H9 (cell line): ENCODE results near the gene LRPAP1. TPM values are rescaled to one million over a fixed set of nuclear protein-coding genes. Genes with fewer than 3 reads are reported as not detected.

ENCODE experiments used
- DNase-seq: peaks from one replicate; pipeline ENCODE4 v3.0.0-alpha.2; 2017
- H2AFZ ChIP-seq: one replicate; pipeline ENCODE4 v1.6.1; 2013; ENCODE audit warnings: mild to moderate bottlenecking, low read length, control low read depth, moderate library complexity
- H2AK5ac ChIP-seq: 2 replicates; pipeline ENCODE4 v1.6.1; 2013; ENCODE audit warnings: low read length, control low read depth, mixed read lengths; ENCODE audit not compliant: insufficient read length
- H2BK120ac ChIP-seq: one replicate; pipeline ENCODE4 v1.6.1; 2013; ENCODE audit warnings: low read depth, mild to moderate bottlenecking, low read length, control low read depth, inconsistent platforms; ENCODE audit not compliant: poor library complexity, severe bottlenecking
- H2BK12ac ChIP-seq: 2 replicates; pipeline ENCODE4 v1.6.1; 2013; ENCODE audit warnings: low read length, control low read depth, mixed read lengths, low read depth; ENCODE audit not compliant: insufficient read length
- H2BK15ac ChIP-seq: 2 replicates; pipeline ENCODE4 v1.6.1; 2013; ENCODE audit warnings: low read depth, low read length, control low read depth
- H2BK20ac ChIP-seq: one replicate; pipeline ENCODE4 v1.6.1; 2013; ENCODE audit warnings: low read depth, mild to moderate bottlenecking, low read length, control low read depth, inconsistent platforms; ENCODE audit not compliant: poor library complexity, severe bottlenecking
- H2BK5ac ChIP-seq: 2 replicates; pipeline ENCODE4 v1.6.1; 2013; ENCODE audit warnings: low read length, control low read depth, mixed read lengths; ENCODE audit not compliant: insufficient read length
- H3K14ac ChIP-seq: 2 replicates; pipeline ENCODE4 v1.6.1; 2013; ENCODE audit warnings: low read length, control low read depth; ENCODE audit not compliant: insufficient read depth
- H3K18ac ChIP-seq: 2 replicates; pipeline ENCODE4 v1.6.1; 2013; ENCODE audit warnings: low read depth, mild to moderate bottlenecking, mixed read lengths, low read length, control low read depth; ENCODE audit not compliant: insufficient read length
- H3K23ac ChIP-seq: 2 replicates; pipeline ENCODE4 v1.6.1; 2013; ENCODE audit warnings: low read length, control low read depth, mixed read lengths, low read depth; ENCODE audit not compliant: insufficient read length
- H3K23me2 ChIP-seq: 2 replicates; pipeline ENCODE4 v1.6.1; 2013; ENCODE audit warnings: low read depth, mild to moderate bottlenecking, mixed read lengths, low read length, control low read depth; ENCODE audit not compliant: insufficient read length, poor library complexity, severe bottlenecking
- H3K27ac ChIP-seq: 2 replicates; pipeline ENCODE4 v1.5.1; 2013; ENCODE audit warnings: low read length, control low read depth, mixed read lengths, low read depth; ENCODE audit not compliant: insufficient read length
- H3K27me3 ChIP-seq: 2 replicates; pipeline ENCODE4 v1.6.1; 2013; ENCODE audit warnings: low read length, control low read depth, inconsistent platforms; ENCODE audit not compliant: insufficient read depth
- H3K4ac ChIP-seq: 2 replicates; pipeline ENCODE4 v1.6.1; 2013; ENCODE audit warnings: low read depth, mild to moderate bottlenecking, control low read depth, inconsistent platforms, low read length, moderate library complexity
- H3K4me1 ChIP-seq: 2 replicates; pipeline ENCODE4 v1.6.1; 2013; ENCODE audit warnings: low read length, control low read depth, inconsistent platforms; ENCODE audit not compliant: insufficient read depth
- H3K4me2 ChIP-seq: 2 replicates; pipeline ENCODE4 v1.6.1; 2013; ENCODE audit warnings: low read length, control low read depth, mixed read lengths; ENCODE audit not compliant: insufficient read length, insufficient read depth
- H3K56ac ChIP-seq: 2 replicates; pipeline ENCODE4 v1.6.1; 2013; ENCODE audit warnings: low read depth, mild to moderate bottlenecking, mixed read lengths, low read length, control low read depth; ENCODE audit not compliant: insufficient read length
- H3K79me1 ChIP-seq: 2 replicates; pipeline ENCODE4 v1.6.1; 2013; ENCODE audit warnings: low read depth, mild to moderate bottlenecking, moderate library complexity, low read length, control low read depth, inconsistent platforms; ENCODE audit not compliant: insufficient read depth, poor library complexity, severe bottlenecking
- H3K79me2 ChIP-seq: 2 replicates; pipeline ENCODE4 v1.6.1; 2013; ENCODE audit warnings: low read length, control low read depth, inconsistent platforms; ENCODE audit not compliant: insufficient read depth
- H3K9ac ChIP-seq: 2 replicates; pipeline ENCODE4 v1.6.1; 2013; ENCODE audit warnings: low read length, control low read depth, mixed read lengths; ENCODE audit not compliant: insufficient read length; ENCODE audit errors: extremely low read depth
- H3K9me3 ChIP-seq: one replicate; pipeline ENCODE4 v1.6.1; 2013; ENCODE audit warnings: low read depth, low read length, inconsistent platforms; ENCODE audit not compliant: control insufficient read depth
- H3T11ph ChIP-seq: one replicate; pipeline ENCODE4 v1.6.1; 2013; ENCODE audit warnings: mild to moderate bottlenecking, low read length, control low read depth, inconsistent platforms
- H4K20me1 ChIP-seq: one replicate; pipeline ENCODE4 v1.6.1; 2013; ENCODE audit not compliant: control insufficient read depth, insufficient read length, insufficient read depth
- H4K5ac ChIP-seq: 2 replicates; pipeline ENCODE4 v1.6.1; 2013; ENCODE audit warnings: low read depth, mild to moderate bottlenecking, mixed read lengths, low read length, control low read depth; ENCODE audit not compliant: insufficient read length
- H4K8ac ChIP-seq: replicated peaks from 2 replicates; pipeline ENCODE4 v1.6.1; 2013; ENCODE audit warnings: low read length, control low read depth, mixed read lengths, low read depth; ENCODE audit not compliant: insufficient read length
- H4K91ac ChIP-seq: 2 replicates; pipeline ENCODE4 v1.6.1; 2013; ENCODE audit warnings: low read depth, mild to moderate bottlenecking, moderate library complexity, mixed read lengths, low read length, control low read depth; ENCODE audit not compliant: insufficient read length
- H3K27ac Mint-ChIP-seq, 3 experiments: 2 replicates in 2 of 3; 3 replicates in 1 of 3; pipeline ENCODE4 v1.8.0; 2020 to 2021; ENCODE audit warnings: mixed read lengths in 3 of 3, mild to moderate bottlenecking in 1 of 3, moderate library complexity in 1 of 3
- H3K27me3 Mint-ChIP-seq: 2 replicates; pipeline ENCODE4 v1.8.0; 2021; ENCODE audit warnings: low read depth, mild to moderate bottlenecking, moderate library complexity, mixed read lengths
- H3K36me3 Mint-ChIP-seq, 3 experiments: 2 replicates in 2 of 3; 3 replicates in 1 of 3; pipeline ENCODE4 v1.8.0; 2020 to 2021; ENCODE audit warnings: low read depth in 3 of 3, mixed read lengths in 3 of 3; ENCODE audit not compliant: insufficient read depth in 1 of 3
- H3K4me1 Mint-ChIP-seq, 2 experiments: 2 replicates each; pipeline ENCODE4 v1.8.0; 2020; ENCODE audit warnings: mixed read lengths in 2 of 2
- H3K4me3 Mint-ChIP-seq, 2 experiments: 2 replicates in 1 of 2; 3 replicates in 1 of 2; pipeline ENCODE4 v1.8.0; 2020 to 2021; ENCODE audit warnings: mild to moderate bottlenecking in 2 of 2, mixed read lengths in 2 of 2, moderate library complexity in 1 of 2
- H3K9me3 Mint-ChIP-seq, 2 experiments: 2 replicates in 1 of 2; 3 replicates in 1 of 2; pipeline ENCODE4 v1.8.0; 2020; ENCODE audit warnings: mild to moderate bottlenecking in 2 of 2, mixed read lengths in 2 of 2, moderate library complexity in 1 of 2
- WGBS: extraction: QIAGEN DNeasy Blood & Tissue Kit; methylation state at CpG from one replicate; pipeline ENCODE4 v1.1.7; 2013; ENCODE audit warnings: missing lambda C conversion rate, low lambda C conversion rate, mixed read lengths; ENCODE audit not compliant: insufficient read length; ENCODE audit errors: extremely low coverage; 5-methylcytosine and 5-hydroxymethylcytosine counted together
- total RNA-seq: library from RNA; stranded (reverse); gene quantifications from 2 replicates; pipeline ENCODE4 v1.2.1, GENCODE V29; 2021
- TF ChIP-seq, protein P1 (sequence below): fragments of 200-600 bp; sonication (generic); conservative IDR thresholded peaks from 3 replicates; pipeline ENCODE4 v1.8.0; 2021; ENCODE audit warnings: antibody characterized with exemption, mild to moderate bottlenecking

The LRPAP1 gene
- total RNA-seq, 1 experiment from 2014 or later = 85.9 TPM

- Histone ChIP-seq H3K56ac (no peak overlapping the region), H3K23me2 (no peaks in the 10 kb centered on the region), H2BK5ac (no peak overlapping the region), H3K9me3 (no peaks in the 10 kb centered on the region), H4K8ac (no peak overlapping the region), H3T11ph (no peak overlapping the region), H3K4me1 (no peaks in the 10 kb centered on the region; the same call in 1 of the 2 replicates), H3K14ac (no peak overlapping the region; the same call in 1 of the 2 replicates), H2BK20ac (no peak overlapping the region), H4K5ac (no peak overlapping the region), H2BK120ac (no peak overlapping the region), H2BK12ac (no peak overlapping the region), H4K20me1 (no peaks in the 10 kb centered on the region), H3K23ac (no peak overlapping the region), H3K79me1 (no peaks in the 10 kb centered on the region), H3K27me3 (no peaks in the 10 kb centered on the region), H3K27ac (no peak overlapping the region), H3K18ac (no peak overlapping the region), H3K79me2 (no peaks in the 10 kb centered on the region), H3K9ac (no peak overlapping the region), H2AFZ (no peak overlapping the region), H2AK5ac (no peak overlapping the region), H3K4me2 (no peak overlapping the region), H3K4ac (no peak overlapping the region), H2BK15ac (no peak overlapping the region), H4K91ac (no peak overlapping the region)
- no peaks in the 10 kb centered on the region; a peak in 1 of 5 replicates for H3K9me3 Mint-ChIP-seq
- peaks cover 49 to 80% (median 75%) of the 10 kb centered on the region in 3 experiments for H3K36me3 Mint-ChIP-seq
- no peak for DNase-seq
- TF ChIP-seq, protein P1, sequence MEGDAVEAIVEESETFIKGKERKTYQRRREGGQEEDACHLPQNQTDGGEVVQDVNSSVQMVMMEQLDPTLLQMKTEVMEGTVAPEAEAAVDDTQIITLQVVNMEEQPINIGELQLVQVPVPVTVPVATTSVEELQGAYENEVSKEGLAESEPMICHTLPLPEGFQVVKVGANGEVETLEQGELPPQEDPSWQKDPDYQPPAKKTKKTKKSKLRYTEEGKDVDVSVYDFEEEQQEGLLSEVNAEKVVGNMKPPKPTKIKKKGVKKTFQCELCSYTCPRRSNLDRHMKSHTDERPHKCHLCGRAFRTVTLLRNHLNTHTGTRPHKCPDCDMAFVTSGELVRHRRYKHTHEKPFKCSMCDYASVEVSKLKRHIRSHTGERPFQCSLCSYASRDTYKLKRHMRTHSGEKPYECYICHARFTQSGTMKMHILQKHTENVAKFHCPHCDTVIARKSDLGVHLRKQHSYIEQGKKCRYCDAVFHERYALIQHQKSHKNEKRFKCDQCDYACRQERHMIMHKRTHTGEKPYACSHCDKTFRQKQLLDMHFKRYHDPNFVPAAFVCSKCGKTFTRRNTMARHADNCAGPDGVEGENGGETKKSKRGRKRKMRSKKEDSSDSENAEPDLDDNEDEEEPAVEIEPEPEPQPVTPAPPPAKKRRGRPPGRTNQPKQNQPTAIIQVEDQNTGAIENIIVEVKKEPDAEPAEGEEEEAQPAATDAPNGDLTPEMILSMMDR = no peak
- H3K4me3 Mint-ChIP-seq = no peak overlapping the region
- H3K27ac Mint-ChIP-seq = no peak overlapping the region
- WGBS = no CpG with 5 or more reads among the region's 17 CpGs
- no peaks in the 10 kb centered on the region for H3K27me3 Mint-ChIP-seq
- H3K4me1 Mint-ChIP-seq = peaks cover 3 to 7% of the 10 kb centered on the region in 2 experiments
Observed at GRCh38 chr4:3514221-3514780, 17.9 kb downstream of the LRPAP1 start.
